HL-60 (cell line): Measurements from ENCODE around the gene MAB21L4.

ENCODE experiments used
- DNase-seq, 2 experiments: peaks; one replicate each; pipeline ENCODE4 v3.0.0-alpha.2; 2010 to 2020; ENCODE audit warnings: low read depth in 1 of 2, low spot score in 1 of 2
- H3K27ac ChIP-seq: fragments of 250-450 bp; sonication (Bioruptor Pico); replicated peaks from 2 replicates; pipeline ENCODE4 v1.5.1; 2020; ENCODE audit warnings: mild to moderate bottlenecking, moderate library complexity
- H3K27me3 ChIP-seq: fragments of 250-450 bp; sonication (Bioruptor Pico); 2 replicates; pipeline ENCODE4 v1.5.1; 2021; ENCODE audit warnings: mild to moderate bottlenecking, moderate library complexity; ENCODE audit not compliant: insufficient read depth, poor library complexity, severe bottlenecking
- H3K4me3 ChIP-seq: replicated peaks from 2 replicates; pipeline ENCODE4 v1.5.1; 2011; ENCODE audit warnings: mild to moderate bottlenecking, control low read depth, low read length; ENCODE audit not compliant: insufficient read depth
- GABPA ChIP-seq: IDR thresholded peaks from 2 replicates; pipeline ENCODE4 v1.6.1; 2012; ENCODE audit warnings: low read depth
- POLR2AphosphoS5 ChIP-seq: IDR thresholded peaks from 2 replicates; pipeline ENCODE4 v1.6.1; 2012; ENCODE audit warnings: low read depth
- SPI1 ChIP-seq: IDR thresholded peaks from 2 replicates; pipeline ENCODE4 v1.6.1; 2012; ENCODE audit warnings: low read depth, mild to moderate bottlenecking, borderline replicate concordance
- TF ChIP-seq, protein P1 (sequence below): IDR thresholded peaks from one replicate; pipeline ENCODE4 v1.5.1; 2011; ENCODE audit warnings: low read length, control low read depth, inconsistent platforms; ENCODE audit not compliant: insufficient read depth
- TF ChIP-seq, protein P2 (sequence below): IDR thresholded peaks from 2 replicates; pipeline ENCODE4 v1.6.1; 2012; ENCODE audit warnings: low read depth; ENCODE audit not compliant: insufficient replicate concordance

Gene MAB21L4

DNA sequence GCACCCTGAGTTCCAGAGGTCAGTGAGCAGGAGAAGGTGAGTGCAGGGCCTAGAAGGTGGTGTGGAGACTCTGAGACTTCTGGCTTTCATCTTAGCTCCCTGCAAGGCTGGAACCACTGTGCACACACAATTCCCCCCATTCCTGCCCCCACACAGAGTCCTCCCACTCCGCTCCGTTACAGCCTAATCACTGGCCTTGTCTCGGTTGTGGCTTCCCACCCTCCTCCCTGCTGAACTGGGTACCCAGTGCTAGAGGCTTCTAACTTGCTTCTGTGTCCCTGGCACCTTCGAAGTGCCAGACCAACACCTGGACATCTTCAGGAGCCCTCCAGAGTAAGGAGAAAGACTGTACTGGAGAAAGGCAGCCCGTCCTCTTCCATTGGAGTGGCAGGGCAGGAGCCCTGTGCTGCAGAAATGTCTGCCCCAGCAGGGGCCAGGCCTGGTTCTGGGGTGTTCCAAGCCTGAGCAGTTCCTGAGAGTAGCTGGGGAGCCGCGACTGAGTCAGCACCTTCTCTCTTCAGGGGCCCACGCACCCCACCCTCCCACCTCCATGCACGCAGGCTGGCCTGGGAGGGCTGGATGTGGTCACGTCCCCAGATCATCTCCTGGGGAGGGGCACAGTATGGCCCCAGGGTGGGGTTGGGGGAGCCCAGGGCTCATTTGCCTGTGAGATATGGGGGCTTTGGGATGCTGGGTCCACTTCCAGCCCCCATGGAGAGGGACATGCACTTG lies 33.6 kb upstream of the MAB21L4 start:
- TF ChIP-seq, protein P1, sequence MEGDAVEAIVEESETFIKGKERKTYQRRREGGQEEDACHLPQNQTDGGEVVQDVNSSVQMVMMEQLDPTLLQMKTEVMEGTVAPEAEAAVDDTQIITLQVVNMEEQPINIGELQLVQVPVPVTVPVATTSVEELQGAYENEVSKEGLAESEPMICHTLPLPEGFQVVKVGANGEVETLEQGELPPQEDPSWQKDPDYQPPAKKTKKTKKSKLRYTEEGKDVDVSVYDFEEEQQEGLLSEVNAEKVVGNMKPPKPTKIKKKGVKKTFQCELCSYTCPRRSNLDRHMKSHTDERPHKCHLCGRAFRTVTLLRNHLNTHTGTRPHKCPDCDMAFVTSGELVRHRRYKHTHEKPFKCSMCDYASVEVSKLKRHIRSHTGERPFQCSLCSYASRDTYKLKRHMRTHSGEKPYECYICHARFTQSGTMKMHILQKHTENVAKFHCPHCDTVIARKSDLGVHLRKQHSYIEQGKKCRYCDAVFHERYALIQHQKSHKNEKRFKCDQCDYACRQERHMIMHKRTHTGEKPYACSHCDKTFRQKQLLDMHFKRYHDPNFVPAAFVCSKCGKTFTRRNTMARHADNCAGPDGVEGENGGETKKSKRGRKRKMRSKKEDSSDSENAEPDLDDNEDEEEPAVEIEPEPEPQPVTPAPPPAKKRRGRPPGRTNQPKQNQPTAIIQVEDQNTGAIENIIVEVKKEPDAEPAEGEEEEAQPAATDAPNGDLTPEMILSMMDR = no peak
- TF ChIP-seq GABPA (no peak), SPI1 (no peak), POLR2AphosphoS5 (no peak)
- TF ChIP-seq, protein P2, sequence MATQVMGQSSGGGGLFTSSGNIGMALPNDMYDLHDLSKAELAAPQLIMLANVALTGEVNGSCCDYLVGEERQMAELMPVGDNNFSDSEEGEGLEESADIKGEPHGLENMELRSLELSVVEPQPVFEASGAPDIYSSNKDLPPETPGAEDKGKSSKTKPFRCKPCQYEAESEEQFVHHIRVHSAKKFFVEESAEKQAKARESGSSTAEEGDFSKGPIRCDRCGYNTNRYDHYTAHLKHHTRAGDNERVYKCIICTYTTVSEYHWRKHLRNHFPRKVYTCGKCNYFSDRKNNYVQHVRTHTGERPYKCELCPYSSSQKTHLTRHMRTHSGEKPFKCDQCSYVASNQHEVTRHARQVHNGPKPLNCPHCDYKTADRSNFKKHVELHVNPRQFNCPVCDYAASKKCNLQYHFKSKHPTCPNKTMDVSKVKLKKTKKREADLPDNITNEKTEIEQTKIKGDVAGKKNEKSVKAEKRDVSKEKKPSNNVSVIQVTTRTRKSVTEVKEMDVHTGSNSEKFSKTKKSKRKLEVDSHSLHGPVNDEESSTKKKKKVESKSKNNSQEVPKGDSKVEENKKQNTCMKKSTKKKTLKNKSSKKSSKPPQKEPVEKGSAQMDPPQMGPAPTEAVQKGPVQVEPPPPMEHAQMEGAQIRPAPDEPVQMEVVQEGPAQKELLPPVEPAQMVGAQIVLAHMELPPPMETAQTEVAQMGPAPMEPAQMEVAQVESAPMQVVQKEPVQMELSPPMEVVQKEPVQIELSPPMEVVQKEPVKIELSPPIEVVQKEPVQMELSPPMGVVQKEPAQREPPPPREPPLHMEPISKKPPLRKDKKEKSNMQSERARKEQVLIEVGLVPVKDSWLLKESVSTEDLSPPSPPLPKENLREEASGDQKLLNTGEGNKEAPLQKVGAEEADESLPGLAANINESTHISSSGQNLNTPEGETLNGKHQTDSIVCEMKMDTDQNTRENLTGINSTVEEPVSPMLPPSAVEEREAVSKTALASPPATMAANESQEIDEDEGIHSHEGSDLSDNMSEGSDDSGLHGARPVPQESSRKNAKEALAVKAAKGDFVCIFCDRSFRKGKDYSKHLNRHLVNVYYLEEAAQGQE = no peak
- H3K27ac ChIP-seq = no peak overlapping the region
- H3K4me3 ChIP-seq = no peak overlapping the region
- peaks cover 4% of the 10 kb centered on the region for H3K27me3 ChIP-seq
- DNase-seq = no peak

DNA sequence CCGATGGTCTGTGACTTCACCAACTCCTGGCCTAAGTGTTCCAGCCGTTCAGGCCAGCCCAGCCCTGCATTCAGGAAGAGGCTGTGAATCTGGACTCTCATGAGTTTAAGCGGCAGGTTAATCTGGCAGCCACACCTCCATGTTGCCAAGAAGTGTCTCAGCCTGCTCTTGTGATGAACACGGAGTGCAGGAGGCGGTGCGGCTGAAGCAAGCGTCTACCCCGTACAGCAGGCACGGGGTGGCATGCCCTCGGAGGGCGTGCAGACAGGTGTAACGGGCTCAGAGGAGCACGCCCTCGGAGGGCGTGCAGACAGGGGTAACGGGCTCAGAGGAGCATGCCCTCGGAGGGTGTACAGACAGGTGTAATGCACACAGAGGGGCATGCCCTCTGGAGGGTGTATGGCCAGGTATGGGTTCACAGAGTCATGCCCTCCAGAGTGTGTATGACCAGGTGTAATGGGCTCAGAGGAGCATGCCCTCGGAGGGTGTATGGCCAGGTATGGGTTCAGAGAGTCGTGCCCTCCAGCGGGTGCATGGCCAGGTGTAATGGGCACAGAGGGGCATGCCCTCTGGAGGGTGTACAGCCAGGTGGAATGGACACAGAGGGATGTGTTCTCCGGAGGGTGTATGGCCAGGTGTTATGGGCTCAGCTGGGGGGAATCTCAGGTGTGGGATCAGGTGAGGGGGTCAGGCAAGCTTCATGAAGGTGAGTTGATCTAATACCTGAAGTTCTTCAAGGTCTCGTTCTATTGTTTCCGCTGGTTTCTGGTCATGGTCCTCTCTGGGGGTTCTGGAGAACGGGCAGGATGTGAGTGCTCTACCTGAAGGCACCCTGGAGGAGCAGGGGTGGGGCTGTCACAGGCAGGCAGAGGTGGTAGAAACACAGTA lies 32.8 kb upstream of the MAB21L4 start:
- Histone ChIP-seq H3K27me3 (peaks cover 4% of the 10 kb centered on the region), H3K4me3 (no peak overlapping the region), H3K27ac (no peak overlapping the region)
- DNase-seq = no peak
- no peak for TF ChIP-seq SPI1
- TF ChIP-seq, protein P1 = no peak
- TF ChIP-seq GABPA = no peak
- TF ChIP-seq POLR2AphosphoS5 = no peak
- TF ChIP-seq, protein P2 = no peak

DNA sequence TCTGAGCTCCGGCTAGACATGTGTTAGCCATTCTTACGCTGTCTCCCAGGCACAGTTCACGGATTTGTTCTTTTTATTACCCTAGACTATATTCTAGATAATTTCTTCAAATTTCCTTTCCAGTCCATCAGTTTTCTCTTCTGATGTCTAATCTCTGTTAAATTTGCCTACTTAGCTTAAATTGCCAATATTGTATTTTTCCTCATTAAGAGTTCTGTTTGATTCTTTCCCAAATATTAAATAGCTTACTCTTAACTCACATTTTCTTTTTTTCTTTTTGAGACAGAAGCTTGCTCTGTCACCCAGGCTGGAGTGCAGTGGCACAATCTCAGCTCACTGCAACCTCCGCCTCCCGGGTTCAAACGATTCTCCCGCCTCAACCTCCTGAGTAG lies 31.4 kb upstream of the MAB21L4 start:
- Histone ChIP-seq H3K27ac (no peak overlapping the region), H3K4me3 (no peak overlapping the region), H3K27me3 (peaks cover 4% of the 10 kb centered on the region)
- TF ChIP-seq, protein P1 = no peak
- TF ChIP-seq SPI1 (no peak), POLR2AphosphoS5 (no peak), GABPA (no peak)
- TF ChIP-seq, protein P2 = no peak
- no peak for DNase-seq
